Keratinocyte (primary cell): ENCODE data around the gene AFDN.

Experiments used
- CTCF ChIP-seq, 3 experiments: IDR thresholded peaks in 1 of 3; conservative IDR thresholded peaks in 1 of 3; optimal IDR thresholded peaks in 1 of 3; 2 replicates in 2 of 3; 3 replicates in 1 of 3; pipeline versions ENCODE3 to v1.5.1; 2011; ENCODE audit warnings: low read length in 3 of 3, mild to moderate bottlenecking in 3 of 3, moderate library complexity in 2 of 3, control low read depth in 1 of 3, inconsistent platforms in 1 of 3; ENCODE audit not compliant: insufficient read depth in 2 of 3; ENCODE audit errors: extremely low read depth in 1 of 3
- EZH2 ChIP-seq: IDR thresholded peaks from one replicate; pipeline ENCODE4 v1.6.1; 2012; ENCODE audit warnings: inconsistent platforms, mild to moderate bottlenecking, low read length, moderate library complexity

DNA sequence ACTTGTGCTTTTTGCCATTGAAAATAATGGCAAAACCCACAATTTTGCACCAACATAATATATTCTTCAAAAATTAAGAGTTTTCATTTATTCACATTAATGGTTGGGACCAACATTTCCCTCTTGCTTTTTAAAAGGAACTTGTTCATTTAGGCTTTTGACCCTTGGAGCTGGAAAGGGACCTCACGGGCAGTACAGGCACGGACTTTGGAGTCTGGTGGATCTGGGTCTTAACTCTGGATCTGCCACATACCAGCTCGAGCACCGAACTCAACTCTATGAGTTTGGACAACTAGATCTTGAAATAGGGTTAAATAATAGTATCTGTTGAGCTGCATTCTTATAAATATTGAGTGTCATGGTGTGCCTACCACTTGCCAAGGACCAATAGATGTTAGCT is 37.2 kb downstream of the AFDN start:
- no peak for TF ChIP-seq CTCF (optimal IDR thresholded peaks at IDR 0.05 in 1 of 3, IDR thresholded peaks at IDR 0.05 in 1 of 3, conservative IDR thresholded peaks at IDR 0.05 in 1 of 3; ENCODE audit: extremely low read depth in 1 of 3, insufficient read depth in 2 of 3, low read length in 3 of 3)
- no peak for TF ChIP-seq EZH2
